Measurements from ENCODE around the gene THOC5.

DNA sequence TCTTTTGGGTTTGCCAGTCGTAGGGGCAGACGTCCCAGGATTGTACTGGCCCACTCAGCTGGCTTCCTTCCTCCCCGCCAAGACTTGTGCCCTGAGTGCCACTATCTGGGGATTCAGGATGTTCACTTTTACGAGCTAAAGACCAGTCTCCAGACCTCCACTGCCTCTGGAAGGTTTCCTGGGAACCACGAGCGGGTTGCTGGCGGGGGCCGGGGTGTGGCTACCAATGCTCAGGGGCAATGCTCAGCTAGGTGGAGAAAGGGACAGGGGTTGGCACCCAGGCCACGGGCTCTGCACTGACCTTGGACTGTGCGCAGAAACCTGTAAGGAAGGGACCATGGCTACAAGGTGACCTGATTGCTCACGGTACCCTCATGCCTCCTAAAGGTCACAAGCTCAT lies 71.3 kb downstream of the THOC5 start:
- TF ChIP-seq POLR2AphosphoS5 (IDR thresholded peaks at IDR 0.05; ENCODE audit: low read depth, low read length), result no peak
- TF ChIP-seq, protein P1, sequence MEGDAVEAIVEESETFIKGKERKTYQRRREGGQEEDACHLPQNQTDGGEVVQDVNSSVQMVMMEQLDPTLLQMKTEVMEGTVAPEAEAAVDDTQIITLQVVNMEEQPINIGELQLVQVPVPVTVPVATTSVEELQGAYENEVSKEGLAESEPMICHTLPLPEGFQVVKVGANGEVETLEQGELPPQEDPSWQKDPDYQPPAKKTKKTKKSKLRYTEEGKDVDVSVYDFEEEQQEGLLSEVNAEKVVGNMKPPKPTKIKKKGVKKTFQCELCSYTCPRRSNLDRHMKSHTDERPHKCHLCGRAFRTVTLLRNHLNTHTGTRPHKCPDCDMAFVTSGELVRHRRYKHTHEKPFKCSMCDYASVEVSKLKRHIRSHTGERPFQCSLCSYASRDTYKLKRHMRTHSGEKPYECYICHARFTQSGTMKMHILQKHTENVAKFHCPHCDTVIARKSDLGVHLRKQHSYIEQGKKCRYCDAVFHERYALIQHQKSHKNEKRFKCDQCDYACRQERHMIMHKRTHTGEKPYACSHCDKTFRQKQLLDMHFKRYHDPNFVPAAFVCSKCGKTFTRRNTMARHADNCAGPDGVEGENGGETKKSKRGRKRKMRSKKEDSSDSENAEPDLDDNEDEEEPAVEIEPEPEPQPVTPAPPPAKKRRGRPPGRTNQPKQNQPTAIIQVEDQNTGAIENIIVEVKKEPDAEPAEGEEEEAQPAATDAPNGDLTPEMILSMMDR (IDR thresholded peaks at IDR 0.05 in 2 of 3, conservative IDR thresholded peaks at IDR 0.05 in 1 of 3; ENCODE audit: borderline replicate concordance in 1 of 3, insufficient read depth in 1 of 3, low read depth in 2 of 3, low read length in 2 of 3), result no peak
- TF ChIP-seq ZNF274 (IDR thresholded peaks at IDR 0.05; ENCODE audit: low read depth, low read length), result no peak
- no peak for TF ChIP-seq EZH2 (IDR thresholded peaks at IDR 0.05)
- TF ChIP-seq SRF (IDR thresholded peaks at IDR 0.05; ENCODE audit: low read depth), result no peak
- TF ChIP-seq RAD21 (IDR thresholded peaks at IDR 0.05; ENCODE audit: low read depth), result no peak
- TF ChIP-seq POLR2A (IDR thresholded peaks at IDR 0.05; ENCODE audit: borderline replicate concordance, extremely low read depth, insufficient read depth, insufficient read length), result no peak
- TF ChIP-seq SP1 (IDR thresholded peaks at IDR 0.05; ENCODE audit: low read depth), result no peak
- TF ChIP-seq TCF7L2 (IDR thresholded peaks at IDR 0.05; ENCODE audit: borderline replicate concordance, extremely low read depth, insufficient read depth, insufficient read length), result no peak
- TF ChIP-seq, protein P2, sequence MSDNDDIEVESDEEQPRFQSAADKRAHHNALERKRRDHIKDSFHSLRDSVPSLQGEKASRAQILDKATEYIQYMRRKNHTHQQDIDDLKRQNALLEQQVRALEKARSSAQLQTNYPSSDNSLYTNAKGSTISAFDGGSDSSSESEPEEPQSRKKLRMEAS (IDR thresholded peaks at IDR 0.05), result no peak
- no peak for TF ChIP-seq YY1 (IDR thresholded peaks at IDR 0.05; ENCODE audit: extremely low read depth, insufficient replicate concordance, low read depth, low read length)
- TF ChIP-seq SIN3A (IDR thresholded peaks at IDR 0.05; ENCODE audit: low read depth), result no peak

All from HCT116 (cell line).